HG03558 (cell line): Measurements from ENCODE around the gene INPP5A.
"Not testable (repeated sequence)": the region's sequence is repeated elsewhere in the genome, so short reads cannot be mapped to it uniquely, and the experiment has no call there.

Experiments used
- ATAC-seq: cut with Tn5 transposase; IDR thresholded peaks from one replicate; pipeline ENCODE4 v1.9.1; 2021; ENCODE audit warnings: moderate number of reproducible peaks; ENCODE audit not compliant: unreplicated experiment; ENCODE audit errors: extremely low read depth

INPP5A gene, protein sequence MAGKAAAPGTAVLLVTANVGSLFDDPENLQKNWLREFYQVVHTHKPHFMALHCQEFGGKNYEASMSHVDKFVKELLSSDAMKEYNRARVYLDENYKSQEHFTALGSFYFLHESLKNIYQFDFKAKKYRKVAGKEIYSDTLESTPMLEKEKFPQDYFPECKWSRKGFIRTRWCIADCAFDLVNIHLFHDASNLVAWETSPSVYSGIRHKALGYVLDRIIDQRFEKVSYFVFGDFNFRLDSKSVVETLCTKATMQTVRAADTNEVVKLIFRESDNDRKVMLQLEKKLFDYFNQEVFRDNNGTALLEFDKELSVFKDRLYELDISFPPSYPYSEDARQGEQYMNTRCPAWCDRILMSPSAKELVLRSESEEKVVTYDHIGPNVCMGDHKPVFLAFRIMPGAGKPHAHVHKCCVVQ

GRCh38 chr10:132537684-132538001 lies at the start of gene INPP5A:
Gene INPP5A (plus strand): TSS chr10:132537787. CDS start chr10:132538097, 310 bp downstream.
- ATAC-seq = peak; percentile 45

DNA sequence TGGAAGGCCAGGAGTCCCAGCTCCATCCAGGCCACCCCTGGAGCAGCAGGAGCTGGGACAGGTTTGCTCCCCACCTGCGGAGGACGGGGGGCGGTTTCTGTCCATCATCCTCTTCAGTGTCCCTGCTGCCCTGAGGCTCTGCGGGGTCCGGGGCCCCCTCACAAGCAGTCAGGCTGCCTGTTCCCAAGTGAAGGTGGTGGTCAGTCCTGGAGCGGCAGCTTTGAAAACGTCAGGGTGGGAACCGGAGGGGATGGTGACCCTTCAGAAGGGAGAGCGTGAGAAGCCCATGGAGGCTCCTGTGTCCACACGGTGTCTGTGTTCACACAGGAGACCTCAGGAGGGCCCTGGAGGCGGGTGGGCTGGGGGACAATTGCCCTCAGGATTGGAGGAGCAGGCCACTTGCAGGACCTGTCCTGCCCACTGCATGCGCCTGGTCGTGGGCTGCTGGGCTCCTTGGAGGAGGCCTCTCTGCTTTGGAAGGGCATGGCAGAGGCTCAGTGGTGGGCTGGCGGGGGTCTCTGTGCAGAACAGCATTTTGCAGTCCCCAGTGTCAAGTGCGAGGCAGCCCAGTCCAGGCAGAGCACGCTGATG lies 49.3 kb upstream of the INPP5A start:
- no peak for ATAC-seq

DNA sequence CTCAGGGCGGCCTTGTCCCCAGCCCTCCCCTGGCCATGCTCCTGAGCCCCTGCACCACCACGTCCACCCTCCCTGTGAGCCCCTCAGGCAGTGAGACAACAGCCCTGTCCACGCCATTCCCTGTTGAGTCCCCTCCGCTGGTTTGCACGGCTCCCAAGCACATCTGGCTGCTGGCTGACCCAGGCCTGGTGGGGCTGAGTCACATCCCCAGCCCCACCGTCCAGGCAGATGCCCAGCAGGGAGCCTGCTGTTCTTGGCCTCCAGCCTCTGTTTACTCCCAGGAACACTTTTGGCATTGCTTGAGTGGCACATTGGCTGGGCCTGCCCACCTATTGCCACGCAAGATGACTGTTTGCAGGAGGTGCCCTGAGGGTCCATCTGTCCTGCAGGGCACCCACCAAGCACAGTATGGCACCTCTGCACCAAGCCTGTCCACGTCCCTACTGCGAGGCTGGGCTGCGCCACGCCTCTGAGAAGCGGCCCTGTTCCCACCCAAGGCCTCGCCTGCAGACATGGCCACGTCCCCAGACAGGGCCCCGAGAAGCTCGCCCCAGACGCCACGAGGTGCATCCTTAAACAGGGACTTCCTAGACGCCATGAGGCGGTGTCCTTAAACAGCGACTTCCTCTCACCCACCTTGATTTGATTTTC lies 48.4 kb upstream of the INPP5A start:
- ATAC-seq = no peak

- ATAC-seq = no peak
Observed at GRCh38 chr10:132489704-132490534, 47.7 kb upstream of the INPP5A start.

GRCh38 chr10:132491534-132491933 lies 46.1 kb upstream of the INPP5A start:
- ATAC-seq = not testable (repeated sequence)

- no peak for ATAC-seq
Observed at GRCh38 chr10:132492323-132493025, 45.1 kb upstream of the INPP5A start.

- ATAC-seq = no peak
Observed at GRCh38 chr10:132493246-132493755, 44.3 kb upstream of the INPP5A start.

DNA sequence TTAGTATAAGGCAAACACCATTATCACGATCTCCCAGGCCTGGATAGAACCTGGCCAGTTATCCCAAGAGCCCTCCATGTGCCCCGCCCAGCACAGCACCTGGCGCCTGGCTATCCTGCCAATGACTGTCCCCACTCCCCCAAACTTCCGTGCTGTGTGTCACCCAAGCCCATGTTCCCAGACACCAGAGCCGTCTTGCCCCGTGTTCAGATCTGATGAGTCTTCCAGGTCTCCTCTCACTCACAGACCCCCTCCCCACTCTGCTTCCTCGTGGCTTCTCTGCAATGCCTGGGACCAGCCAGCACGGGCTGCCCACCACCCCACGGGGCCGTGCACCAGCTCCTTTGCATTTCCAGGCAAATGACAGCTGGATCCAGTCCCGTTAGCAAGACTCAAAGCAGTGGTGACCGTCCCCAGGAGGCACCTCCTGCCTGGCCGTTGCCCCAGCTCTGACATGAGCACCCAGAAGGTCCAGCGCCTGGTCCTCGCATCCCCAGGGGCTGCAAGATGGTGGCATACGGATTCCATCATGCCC lies 43.8 kb upstream of the INPP5A start:
- no peak for ATAC-seq

DNA sequence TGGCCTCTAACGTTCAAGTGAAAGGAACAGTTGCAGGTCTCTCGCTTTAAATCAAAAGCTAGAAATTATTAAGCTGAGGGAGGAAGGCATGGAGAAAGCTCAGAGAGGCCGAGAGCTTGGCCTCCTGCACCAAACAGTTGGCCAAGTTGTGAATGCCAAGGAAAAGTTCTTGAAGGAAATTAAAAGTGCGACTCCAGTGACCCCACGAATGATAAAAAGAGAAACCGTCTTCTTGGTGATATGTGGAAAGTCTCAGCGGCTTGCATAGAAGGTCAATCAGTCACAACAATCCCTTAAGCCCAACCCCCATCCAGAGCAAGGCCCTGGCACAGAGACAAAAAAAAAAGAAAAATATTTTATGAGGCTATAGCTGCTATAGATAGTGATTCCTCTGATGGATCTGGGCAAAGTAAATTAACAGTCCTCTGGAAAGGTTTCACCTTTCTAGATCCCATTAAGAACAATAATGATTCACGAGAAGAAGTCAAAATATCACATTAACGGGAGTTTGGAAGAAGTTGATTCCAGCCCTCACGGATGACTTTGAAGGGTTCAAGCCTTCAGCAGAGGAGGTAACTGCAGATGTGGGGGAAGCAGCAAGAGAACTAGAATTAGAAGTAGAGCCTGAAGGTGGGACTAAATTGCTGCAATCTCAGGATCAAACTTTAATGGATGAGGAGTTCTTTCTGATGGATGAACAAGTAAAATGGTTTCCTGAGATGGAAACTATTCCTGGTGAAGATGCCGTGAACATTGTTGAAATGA lies 42.5 kb upstream of the INPP5A start:
- no peak for ATAC-seq

- ATAC-seq = no peak
Observed at GRCh38 chr10:132496360-132497062, 41.1 kb upstream of the INPP5A start.

DNA sequence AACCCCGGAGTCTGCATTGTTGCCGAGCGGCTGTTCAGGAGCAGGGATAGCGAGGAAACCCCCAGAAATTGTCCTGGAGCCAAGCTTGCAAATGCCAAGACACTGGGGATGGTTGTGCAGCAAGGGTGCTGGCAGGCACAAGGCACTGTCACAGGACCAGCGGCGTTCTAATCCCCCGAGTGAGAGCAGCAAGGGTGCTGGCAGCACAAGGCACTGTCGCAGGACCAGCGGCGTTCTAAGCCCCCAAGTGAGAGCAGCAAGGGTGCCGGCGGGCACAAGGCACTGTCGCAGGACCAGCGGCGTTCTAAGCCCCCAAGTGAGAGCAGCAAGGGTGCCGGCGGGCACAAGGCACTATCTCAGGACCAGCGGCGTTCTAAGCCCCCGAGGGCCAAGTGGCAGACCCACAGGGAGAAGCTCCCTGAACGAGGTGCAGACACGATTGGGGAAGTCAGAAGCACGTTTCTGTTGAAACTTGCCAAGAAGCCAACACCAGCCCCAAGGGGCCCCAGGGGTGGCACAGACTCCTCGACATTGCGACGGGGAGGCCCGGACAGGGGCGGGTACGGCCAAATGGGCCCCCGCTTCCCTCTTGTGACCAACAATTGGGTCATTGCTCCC lies 40.4 kb upstream of the INPP5A start:
- no peak for ATAC-seq

DNA sequence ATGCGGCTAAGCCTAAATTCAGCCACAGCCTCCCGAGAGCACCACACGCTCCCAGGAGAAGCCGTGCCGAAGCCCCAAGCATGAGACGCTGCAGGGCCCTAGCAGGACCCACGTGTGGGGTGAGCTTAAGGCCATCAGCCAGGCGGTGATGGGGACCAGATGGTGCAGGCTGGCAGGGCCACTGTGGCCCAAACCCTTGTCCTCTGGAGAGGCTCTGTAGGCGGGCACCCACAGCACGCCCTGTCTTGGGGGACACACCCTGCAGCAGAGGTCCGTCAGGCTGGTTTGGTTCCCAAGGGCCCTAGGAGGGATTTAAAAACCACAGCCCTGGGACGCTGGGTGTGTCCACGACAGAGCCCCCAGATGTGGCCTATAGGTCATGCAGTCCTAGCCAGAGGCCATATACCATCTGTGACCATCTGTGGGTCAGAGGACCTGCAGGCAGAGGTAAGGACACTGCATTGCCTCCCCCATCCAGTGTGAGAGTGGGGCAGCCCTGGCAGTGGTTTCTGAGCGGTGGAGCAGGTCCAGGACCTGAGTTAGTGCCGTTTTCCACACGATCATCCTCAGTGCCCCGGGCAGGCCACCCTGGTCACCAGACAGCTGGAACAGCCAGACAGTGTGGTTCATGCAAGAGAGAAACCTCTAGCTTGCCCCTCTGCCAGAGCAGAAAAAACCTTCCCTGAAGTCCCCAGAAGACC lies 39.6 kb upstream of the INPP5A start:
- ATAC-seq = no peak

DNA sequence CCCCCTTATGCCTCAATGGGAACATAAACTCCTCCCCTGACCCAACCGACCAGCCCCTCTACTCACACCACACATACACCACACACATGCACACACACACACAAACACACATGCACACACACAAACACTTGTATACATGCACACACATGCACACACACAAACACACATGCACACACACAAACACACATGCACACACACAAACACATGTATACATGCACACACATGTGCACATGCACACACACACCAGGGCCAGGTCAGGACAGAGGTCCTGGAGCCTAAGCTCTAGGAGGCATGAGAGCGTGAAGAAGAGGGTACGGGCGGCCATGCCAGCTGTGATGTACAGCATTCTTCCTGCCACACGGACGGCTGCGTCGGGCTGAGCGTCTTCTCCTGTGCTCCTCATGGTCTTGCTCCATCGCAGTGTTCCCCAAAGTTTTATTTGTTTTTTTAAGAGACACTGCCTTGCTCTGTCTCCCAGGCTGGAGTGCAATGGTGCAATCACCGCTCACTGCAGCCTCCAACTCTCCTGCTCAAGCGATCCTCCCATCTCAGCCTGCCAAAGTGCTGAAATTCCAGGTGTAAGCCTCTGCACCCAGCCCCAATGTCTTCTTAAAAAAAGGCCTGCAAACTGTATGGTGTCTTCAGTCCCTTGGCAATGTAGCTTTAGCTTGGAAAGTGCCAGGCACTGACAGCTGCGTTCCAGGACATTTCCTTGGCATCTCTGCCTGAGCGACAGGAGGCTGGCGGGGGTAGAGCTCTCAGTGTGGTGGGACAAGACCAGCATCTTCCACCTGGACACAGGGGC lies 38.8 kb upstream of the INPP5A start:
- no peak for ATAC-seq

DNA sequence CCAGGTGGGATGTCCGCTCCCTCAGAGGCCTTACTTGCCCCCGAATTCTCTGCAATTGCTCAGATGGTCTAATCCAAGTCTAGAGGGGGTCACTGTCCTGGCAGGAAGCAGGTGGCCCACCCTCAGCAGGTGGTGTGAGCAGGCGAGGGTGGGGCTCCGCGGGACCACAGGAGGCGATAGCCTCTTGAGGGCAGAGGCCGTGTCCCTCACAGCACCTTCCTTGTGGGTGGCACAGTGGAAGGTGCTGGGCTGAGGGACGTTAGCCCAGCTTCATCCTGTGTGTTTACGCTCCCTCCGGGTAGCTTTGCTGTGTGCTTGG lies 38.3 kb upstream of the INPP5A start:
- no peak for ATAC-seq

GRCh38 chr10:132500781-132501415 lies 36.7 kb upstream of the INPP5A start:
- no peak for ATAC-seq
